Measurements from ENCODE around the gene TXNDC2.

GRCh38 chr18:9861157-9861556 lies 24.6 kb upstream of the TXNDC2 start:
- TF ChIP-seq EZH2 (optimal IDR thresholded peaks at IDR 0.05; ENCODE audit: low read depth, low read length) (no peak), CTCF (IDR thresholded peaks at IDR 0.05; ENCODE audit: low read length) (no peak), EZH2phosphoT487 (IDR thresholded peaks at IDR 0.05; ENCODE audit: low read length) (no peak)
